Frontal cortex (tissue), 4 donors: ENCODE data around the gene MTM1. TPM values are rescaled to one million over a fixed set of nuclear protein-coding genes. Genes with fewer than 3 reads are reported as not detected.

Experiments
- DNase-seq, 2 donors: peaks; one replicate each; pipeline ENCODE4 v3.0.0; 2012; ENCODE audit warnings: low spot score in 2 of 2
- FAIRE-seq: peaks from 2 replicates; lab custom pipeline; 2012; peaks lifted over from hg19 to GRCh38; lab: Jason Lieb, UNC
- total RNA-seq: library from RNA; depleted of rRNA; stranded (reverse); fragments of >200 nt; gene quantifications from one replicate; pipeline ENCODE4 v1.2.3, GENCODE V29; 2014
- donor health status: control.
- donor health status: control.
- donor health status: control.

Gene MTM1
- total RNA-seq, 1 donor from 2014 or later: 10.2 TPM

- no peak for DNase-seq
- FAIRE-seq: no peak
Observed at GRCh38 chrX:150587585-150588503, 19.4 kb downstream of the MTM1 start.

- DNase-seq: no peak
Observed at GRCh38 chrX:150594584-150594983, 26.2 kb downstream of the MTM1 start.

DNA sequence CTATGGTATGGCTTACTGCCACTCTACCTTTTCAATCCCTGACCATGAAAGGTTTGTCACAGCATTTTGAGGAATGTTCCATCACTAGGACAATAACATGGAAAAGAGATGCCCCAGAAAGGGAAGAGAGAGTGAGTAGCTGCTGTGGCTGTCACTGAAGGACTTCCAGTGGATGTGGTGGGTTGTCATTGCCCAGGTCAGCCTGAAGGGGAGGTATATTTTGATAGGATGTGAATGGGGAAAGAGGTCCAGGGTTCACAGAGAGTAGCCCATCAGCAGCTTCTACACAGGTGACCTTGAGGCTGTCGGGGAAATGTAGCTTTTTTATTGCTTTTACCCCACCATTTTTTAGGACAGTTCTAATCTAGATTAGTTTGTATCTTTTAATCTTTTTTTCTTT, 30.8 kb downstream of the MTM1 start:
- FAIRE-seq (no peak), DNase-seq (no peak)

More at GRCh38 chrX:150594584-150594983, 26.2 kb downstream of the MTM1 start:
- FAIRE-seq: no peak

GRCh38 chrX:150602296-150602695, 33.9 kb downstream of the MTM1 start:
- DNase-seq (no peak), FAIRE-seq (no peak)

- DNase-seq: no peak
- FAIRE-seq: no peak
Observed at GRCh38 chrX:150602743-150603142, 34.3 kb downstream of the MTM1 start.

GRCh38 chrX:150605603-150606002, 37.2 kb downstream of the MTM1 start:
- FAIRE-seq: no peak
- no peak for DNase-seq

DNA sequence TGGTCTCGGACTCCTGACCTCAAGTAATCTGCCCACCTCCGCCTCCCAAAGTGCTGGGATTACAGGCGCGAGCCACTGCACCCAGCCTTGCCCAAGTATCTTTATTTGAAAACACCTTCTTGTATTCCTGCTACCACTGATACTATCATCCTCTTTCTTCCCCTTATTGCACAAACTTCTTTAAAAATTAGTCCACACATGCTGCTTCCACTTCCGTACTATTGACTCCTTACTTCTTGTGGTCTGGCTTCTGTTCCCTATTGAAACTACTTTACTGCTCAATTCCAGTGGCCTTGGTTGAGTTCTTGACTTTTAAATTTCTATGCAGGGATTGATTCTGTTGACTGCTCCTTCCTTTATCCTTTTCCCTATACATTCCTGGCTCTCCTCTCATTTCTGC, 38.8 kb downstream of the MTM1 start:
- FAIRE-seq: no peak
- DNase-seq: no peak

DNA sequence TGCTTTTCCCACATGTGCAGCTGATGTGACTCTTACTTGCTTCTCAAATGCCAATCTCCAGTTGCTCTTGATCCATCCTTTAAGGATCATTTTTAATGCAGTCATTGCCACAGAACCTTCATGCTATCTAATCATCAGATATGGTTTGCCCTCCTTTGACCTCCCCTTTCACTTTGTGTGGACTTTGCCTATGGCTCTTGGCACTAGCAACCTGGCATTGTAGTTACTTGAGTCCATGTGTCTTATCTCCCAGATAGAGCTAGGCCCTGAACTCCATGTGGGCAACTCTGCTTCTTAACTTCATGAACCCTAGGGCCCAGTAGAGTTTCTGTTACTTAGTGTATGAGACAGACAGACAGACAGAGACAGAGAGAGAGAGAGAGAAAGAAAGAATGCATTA, 41.6 kb downstream of the MTM1 start:
- no peak for FAIRE-seq
- no peak for DNase-seq

GRCh38 chrX:150610446-150610845, 42.0 kb downstream of the MTM1 start:
- FAIRE-seq (no peak), DNase-seq (no peak)

- DNase-seq (no peak), FAIRE-seq (no peak)
Observed at GRCh38 chrX:150615356-150615755, 46.9 kb downstream of the MTM1 start.

DNA sequence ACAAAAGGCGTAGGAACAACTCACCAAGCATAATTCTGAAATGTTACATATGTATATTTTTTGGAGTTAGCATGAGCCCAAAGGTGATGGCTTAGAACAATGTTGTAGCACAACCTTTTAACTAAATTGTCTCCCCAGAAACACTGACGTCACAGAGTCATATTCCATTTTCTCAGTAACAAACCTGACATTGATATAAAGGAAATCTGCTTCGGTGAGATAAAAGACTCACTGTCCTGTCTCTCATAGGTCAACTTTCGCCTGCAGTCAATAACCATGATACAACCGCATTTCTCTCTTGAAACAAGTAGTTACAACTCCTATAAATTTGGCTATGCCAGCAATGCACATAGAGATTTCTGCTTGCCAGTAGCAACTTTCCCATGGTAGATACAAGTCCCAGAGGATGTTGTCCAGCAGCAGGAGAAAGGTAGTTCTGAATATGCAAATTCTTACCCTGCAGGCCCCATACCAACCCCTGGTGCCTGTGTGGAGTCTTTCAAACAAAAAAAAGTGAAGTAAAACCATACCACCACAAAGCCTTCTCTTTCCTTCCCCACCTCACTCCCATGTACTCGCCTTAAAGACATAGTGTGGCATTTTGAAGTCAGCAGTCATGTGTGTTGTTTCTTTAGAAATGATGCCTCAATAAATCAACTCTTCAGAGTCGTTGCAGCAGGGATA, 47.9 kb downstream of the MTM1 start:
- FAIRE-seq: no peak
- no peak for DNase-seq

DNA sequence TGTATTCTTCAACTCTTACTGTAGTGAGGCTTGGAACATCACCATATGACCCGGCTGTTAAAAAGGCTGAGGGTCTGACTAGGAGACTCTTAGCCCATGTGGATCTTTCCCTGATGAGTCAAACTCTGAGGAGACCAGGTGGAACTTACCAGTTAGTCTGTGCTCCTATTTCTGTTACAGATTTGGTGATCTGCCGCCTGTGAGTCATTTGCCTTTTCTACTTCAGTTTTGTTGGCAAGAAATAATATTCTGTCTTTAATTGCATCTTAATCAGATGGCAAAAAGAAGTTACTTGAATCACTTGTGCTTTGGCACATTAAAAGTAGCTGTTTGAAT, 48.4 kb downstream of the MTM1 start:
- no peak for FAIRE-seq
- DNase-seq: no peak

DNA sequence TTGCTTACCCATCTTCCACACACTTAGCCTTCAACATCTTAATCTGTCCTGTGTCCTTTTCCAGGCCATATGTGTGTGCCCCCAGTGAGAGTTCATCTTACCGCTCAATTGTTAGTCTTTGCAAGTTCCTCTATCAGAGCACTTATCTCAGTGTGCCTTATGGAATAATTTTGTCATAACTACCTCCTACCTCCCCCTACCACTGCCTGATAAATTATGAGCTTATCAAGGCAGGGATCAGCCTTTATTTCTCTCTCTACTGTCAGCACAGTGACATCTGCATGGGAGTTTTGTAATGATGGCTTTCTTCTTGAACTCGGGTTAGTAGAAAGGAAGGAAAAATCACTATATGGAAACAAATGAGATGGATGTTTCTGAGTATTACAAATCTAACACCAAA, 53.2 kb downstream of the MTM1 start:
- DNase-seq: no peak
- FAIRE-seq: no peak

DNA sequence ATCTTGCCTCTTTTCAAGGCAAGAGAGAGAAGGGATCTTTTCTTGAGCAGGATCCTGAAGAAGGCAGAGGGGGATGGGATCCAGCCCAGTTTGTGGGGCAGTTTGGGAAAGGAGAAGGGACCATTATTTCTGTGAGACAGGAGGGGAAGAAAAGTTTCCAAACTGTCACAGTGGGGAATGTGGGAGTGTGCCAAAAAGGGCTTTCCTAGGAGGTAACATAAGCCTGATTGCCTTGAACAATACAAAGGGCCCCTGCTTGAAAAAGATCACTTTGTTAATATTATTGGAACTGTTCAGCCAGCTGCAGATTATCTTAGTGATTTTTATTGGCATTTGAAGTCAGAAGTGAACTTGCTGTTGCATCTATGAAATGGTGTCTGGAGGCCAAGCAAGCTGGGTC, 55.2 kb downstream of the MTM1 start:
- FAIRE-seq (no peak), DNase-seq (no peak)

GRCh38 chrX:150625097-150625496, 56.7 kb downstream of the MTM1 start:
- FAIRE-seq: no peak

DNA sequence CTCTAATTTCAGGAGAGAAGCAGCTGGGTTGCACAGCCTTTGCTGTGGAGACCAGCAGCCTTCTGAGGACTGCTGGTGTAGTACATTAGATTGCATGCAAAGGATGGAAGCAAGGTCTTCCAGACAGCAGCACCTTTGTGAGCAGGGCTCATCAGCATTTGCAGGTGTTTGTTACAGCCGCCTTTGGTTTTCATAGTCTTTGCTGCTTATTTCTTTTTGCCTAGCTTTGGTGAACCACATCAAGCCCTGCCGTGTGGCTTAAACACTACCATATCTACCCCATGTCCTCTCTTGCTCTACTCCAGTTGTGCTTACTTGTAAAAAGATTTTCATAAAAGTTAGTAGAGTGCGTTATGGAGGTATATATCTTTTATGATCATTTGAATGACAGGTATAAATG, 57.5 kb downstream of the MTM1 start:
- FAIRE-seq (no peak), DNase-seq (no peak)

More at GRCh38 chrX:150625097-150625496, 56.7 kb downstream of the MTM1 start:
- no peak for DNase-seq

- no peak for DNase-seq
- FAIRE-seq: no peak
Observed at GRCh38 chrX:150627957-150628356, 59.5 kb downstream of the MTM1 start.

DNA sequence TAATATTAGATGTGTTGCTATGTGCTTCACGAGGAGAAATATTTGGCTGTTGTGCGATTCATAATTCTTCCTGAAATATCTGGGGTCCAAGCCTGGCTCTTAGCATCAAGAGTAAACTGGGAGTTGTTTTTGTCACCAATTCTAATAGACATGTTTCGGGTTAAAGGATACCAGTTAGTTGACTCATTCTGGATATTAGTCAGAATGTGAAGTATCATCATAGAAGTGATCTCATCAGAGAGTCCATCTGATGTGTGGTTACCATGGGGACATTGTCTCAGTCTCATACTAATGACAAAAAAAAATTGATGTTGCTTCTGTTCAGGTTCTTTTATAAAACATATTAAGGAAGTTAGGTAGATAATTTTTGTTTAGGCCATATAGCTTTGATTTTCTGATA, 67.5 kb downstream of the MTM1 start:
- FAIRE-seq (no peak), DNase-seq (no peak)

- FAIRE-seq: no peak
- DNase-seq: no peak
Observed at GRCh38 chrX:150642423-150642822, 74.0 kb downstream of the MTM1 start.

- FAIRE-seq (peak; percentile 37), DNase-seq (no peak)
Observed at GRCh38 chrX:150643271-150643670, 74.8 kb downstream of the MTM1 start.

DNA sequence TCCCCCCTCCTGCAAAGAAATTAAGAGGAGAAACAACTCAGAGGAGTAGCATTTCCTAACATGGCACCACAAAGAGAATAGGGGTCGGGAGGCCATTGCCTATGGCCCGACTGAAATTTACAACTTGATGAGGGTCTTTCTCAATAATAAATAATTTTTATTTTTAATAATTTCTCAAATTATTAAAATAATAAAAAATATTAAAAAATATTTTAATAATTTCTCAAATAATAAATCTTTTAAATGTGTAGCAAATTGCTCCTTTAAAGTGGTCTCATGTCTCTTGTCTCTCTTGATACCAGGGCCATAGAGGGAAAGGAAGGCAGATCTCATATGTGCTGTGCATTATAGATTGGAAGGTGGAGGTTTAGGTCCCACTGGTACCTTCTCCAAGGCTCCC, 75.5 kb downstream of the MTM1 start:
- peak; percentile 64 for FAIRE-seq
- no peak for DNase-seq
